ENCODE data around the gene STK32B.

STK32B gene

GRCh38 chr4:5120067-5120466, 68.8 kb downstream of the STK32B start:
- no peak for FAIRE-seq

GRCh38 chr4:5120468-5120867, 69.2 kb downstream of the STK32B start:
- FAIRE-seq (no peak), DNase-seq (ENCODE audit: insufficient read length, low spot score) (no peak)

More at GRCh38 chr4:5120067-5120466, 68.8 kb downstream of the STK32B start:
- DNase-seq (ENCODE audit: insufficient read length, low spot score) = no peak

- DNase-seq (ENCODE audit: insufficient read length, low spot score) (no peak), FAIRE-seq (no peak)
Measured at GRCh38 chr4:5122114-5122513, 70.8 kb downstream of the STK32B start.

GRCh38 chr4:5124876-5125275, 73.6 kb downstream of the STK32B start:
- DNase-seq (ENCODE audit: insufficient read length, low spot score) = no peak

GRCh38 chr4:5125321-5125720, 74.0 kb downstream of the STK32B start:
- no peak for FAIRE-seq

More at GRCh38 chr4:5124876-5125275, 73.6 kb downstream of the STK32B start:
- no peak for FAIRE-seq

GRCh38 chr4:5126231-5126630, 75.0 kb downstream of the STK32B start:
- DNase-seq (ENCODE audit: insufficient read length, low spot score) = no peak
- no peak for FAIRE-seq

More at GRCh38 chr4:5125321-5125720, 74.0 kb downstream of the STK32B start:
- DNase-seq (ENCODE audit: insufficient read length, low spot score) = no peak

- no peak for DNase-seq (ENCODE audit: insufficient read length, low spot score)
- no peak for FAIRE-seq
Measured at GRCh38 chr4:5126857-5127256, 75.6 kb downstream of the STK32B start.

GRCh38 chr4:5127556-5127955, 76.3 kb downstream of the STK32B start:
- DNase-seq (ENCODE audit: insufficient read length, low spot score) = no peak
- no peak for FAIRE-seq

GRCh38 chr4:5128569-5128968, 77.3 kb downstream of the STK32B start:
- FAIRE-seq (no peak), DNase-seq (ENCODE audit: insufficient read length, low spot score) (no peak)

GRCh38 chr4:5133201-5133600, 81.9 kb downstream of the STK32B start:
- FAIRE-seq (no peak), DNase-seq (ENCODE audit: insufficient read length, low spot score) (no peak)

GRCh38 chr4:5133933-5134594, 82.8 kb downstream of the STK32B start:
- FAIRE-seq (no peak), DNase-seq (ENCODE audit: insufficient read length, low spot score) (no peak)

GRCh38 chr4:5134620-5135019, 83.3 kb downstream of the STK32B start:
- FAIRE-seq (no peak), DNase-seq (ENCODE audit: insufficient read length, low spot score) (no peak)

- FAIRE-seq (no peak), DNase-seq (ENCODE audit: insufficient read length, low spot score) (no peak)
Measured at GRCh38 chr4:5137226-5137625, 85.9 kb downstream of the STK32B start.

GRCh38 chr4:5137927-5138326, 86.6 kb downstream of the STK32B start:
- no peak for DNase-seq (ENCODE audit: insufficient read length, low spot score)
- no peak for FAIRE-seq

GRCh38 chr4:5138389-5138788, 87.1 kb downstream of the STK32B start:
- FAIRE-seq (no peak), DNase-seq (ENCODE audit: insufficient read length, low spot score) (no peak)

- FAIRE-seq (no peak), DNase-seq (ENCODE audit: insufficient read length, low spot score) (no peak)
Measured at GRCh38 chr4:5139141-5139540, 87.9 kb downstream of the STK32B start.

GRCh38 chr4:5141802-5142201, 90.5 kb downstream of the STK32B start:
- no peak for DNase-seq (ENCODE audit: insufficient read length, low spot score)
- FAIRE-seq = no peak

GRCh38 chr4:5142726-5143125, 91.4 kb downstream of the STK32B start:
- FAIRE-seq = no peak
- no peak for DNase-seq (ENCODE audit: insufficient read length, low spot score)

- DNase-seq (ENCODE audit: insufficient read length, low spot score) = no peak
- FAIRE-seq = no peak
Measured at GRCh38 chr4:5143306-5143861, 92.1 kb downstream of the STK32B start.

- FAIRE-seq = no peak
- DNase-seq (ENCODE audit: insufficient read length, low spot score) = no peak
Measured at GRCh38 chr4:5143940-5144339, 92.7 kb downstream of the STK32B start.

GRCh38 chr4:5144384-5144783, 93.1 kb downstream of the STK32B start:
- FAIRE-seq (no peak), DNase-seq (ENCODE audit: insufficient read length, low spot score) (no peak)

GRCh38 chr4:5146248-5146647, 95.0 kb downstream of the STK32B start:
- FAIRE-seq (no peak), DNase-seq (ENCODE audit: insufficient read length, low spot score) (no peak)

GRCh38 chr4:5152521-5152920, 101.2 kb downstream of the STK32B start:
- DNase-seq (ENCODE audit: insufficient read length, low spot score) = no peak
- FAIRE-seq = no peak
